KMS-11 (cell line): Measurements from ENCODE around the gene CHTF18.
"Not testable (repeated sequence)": the region's sequence is repeated elsewhere in the genome, so short reads cannot be mapped to it uniquely, and the experiment has no call there.

Source experiments
- H2AFZ ChIP-seq: fragments of 200-600 bp; sonication (generic); 2 replicates; pipeline ENCODE4 v1.6.1; 2016; ENCODE audit warnings: antibody characterized with exemption, mixed run types, low read depth
- H3K27ac ChIP-seq: fragments of 200-600 bp; sonication (generic); 2 replicates; pipeline ENCODE4 v1.6.1; 2016; ENCODE audit warnings: mild to moderate bottlenecking, mixed run types
- H3K27me3 ChIP-seq: fragments of 200-600 bp; sonication (generic); 2 replicates; pipeline ENCODE4 v1.6.1; 2017; ENCODE audit warnings: mild to moderate bottlenecking, low read depth, mixed run types, moderate library complexity; ENCODE audit not compliant: insufficient read depth
- H3K36me3 ChIP-seq: fragments of 200-600 bp; sonication (generic); 2 replicates; pipeline ENCODE4 v1.6.1; 2017; ENCODE audit warnings: mild to moderate bottlenecking, mixed run types; ENCODE audit not compliant: insufficient read depth
- H3K4me1 ChIP-seq: fragments of 200-600 bp; sonication (generic); 2 replicates; pipeline ENCODE4 v1.6.1; 2016; ENCODE audit warnings: mild to moderate bottlenecking, low read depth, mixed run types; ENCODE audit not compliant: poor library complexity, severe bottlenecking
- H3K4me2 ChIP-seq: fragments of 200-600 bp; sonication (generic); 2 replicates; pipeline ENCODE4 v1.7.0; 2016; ENCODE audit warnings: mild to moderate bottlenecking, mixed run types
- H3K4me3 ChIP-seq: fragments of 200-600 bp; sonication (generic); IDR thresholded peaks from 2 replicates; pipeline ENCODE4 v1.6.1; 2017; ENCODE audit warnings: low read depth, low read length, mixed read lengths; ENCODE audit not compliant: insufficient read depth
- H3K79me2 ChIP-seq: fragments of 200-600 bp; sonication (generic); 2 replicates; pipeline ENCODE4 v1.6.1; 2016; ENCODE audit warnings: low read depth, mixed run types; ENCODE audit not compliant: insufficient read depth
- H3K9ac ChIP-seq: fragments of 200-600 bp; sonication (generic); 2 replicates; pipeline ENCODE4 v1.6.1; 2016; ENCODE audit warnings: mild to moderate bottlenecking, mixed run types
- H4K20me1 ChIP-seq: fragments of 200-600 bp; sonication (generic); 2 replicates; pipeline ENCODE4 v1.6.1; 2016; ENCODE audit warnings: mild to moderate bottlenecking, mixed run types; ENCODE audit not compliant: insufficient read depth
- TF ChIP-seq, protein P1 (sequence below): fragments of 200-600 bp; sonication (generic); conservative IDR thresholded peaks from 2 replicates; pipeline ENCODE4 v1.6.1; 2017; ENCODE audit warnings: low read depth, mild to moderate bottlenecking, antibody characterized with exemption, low read length, moderate library complexity, mixed read lengths

The CHTF18 gene

DNA sequence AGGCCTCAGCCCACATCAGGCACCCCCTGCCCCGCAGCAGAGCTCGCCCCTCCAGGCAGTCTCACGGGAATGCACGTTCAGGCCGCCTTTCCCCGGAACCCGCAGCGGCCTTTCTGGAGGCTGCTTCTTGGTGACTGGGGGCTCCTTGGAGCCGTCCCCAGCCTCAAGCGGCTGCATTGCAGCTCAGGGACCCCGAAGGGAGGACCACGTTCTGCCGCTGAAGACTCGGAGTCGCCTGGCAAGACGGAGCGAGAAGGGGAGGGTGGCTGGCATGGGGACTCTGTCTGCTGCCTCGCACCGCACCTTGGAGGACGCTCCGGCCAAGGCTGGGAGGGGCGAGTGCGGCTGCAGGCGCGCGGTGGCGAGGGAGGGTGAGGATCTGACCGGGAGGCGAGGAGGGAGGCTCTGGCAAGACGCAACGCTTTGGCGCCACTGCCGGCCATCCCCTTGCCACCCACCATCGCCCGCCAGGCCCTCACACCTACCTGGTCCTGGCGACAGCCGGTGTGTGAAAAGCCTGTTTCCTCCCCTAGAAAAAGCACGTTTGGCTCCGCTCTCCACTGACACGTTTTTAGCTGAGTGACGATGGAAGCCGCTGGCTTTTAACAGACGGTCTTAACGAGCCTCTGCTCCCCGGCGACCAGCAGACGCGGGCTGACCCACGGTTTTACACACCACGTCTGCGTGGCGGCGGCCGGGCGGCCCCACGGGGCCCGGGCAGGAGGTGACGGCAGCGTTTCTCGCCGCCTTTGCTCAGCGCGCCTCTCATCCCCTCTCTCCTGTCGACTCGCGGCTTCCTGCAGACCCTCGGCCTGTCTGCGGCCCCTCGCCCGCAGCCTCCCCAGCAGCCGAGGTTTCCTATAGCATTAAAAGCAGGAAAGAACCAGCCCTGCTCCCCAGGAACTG, 28.8 kb downstream of the CHTF18 start:
- Histone ChIP-seq H3K36me3 (no peaks in the 10 kb centered on the region), H3K79me2 (no peaks in the 10 kb centered on the region), H3K27me3 (peaks cover 95% of the 10 kb centered on the region), H3K4me2 (no peak overlapping the region), H4K20me1 (no peaks in the 10 kb centered on the region), H3K27ac (no peak overlapping the region), H2AFZ (no peak overlapping the region), H3K4me1 (no peaks in the 10 kb centered on the region), H3K4me3 (no peak overlapping the region), H3K9ac (no peak overlapping the region)
- TF ChIP-seq, protein P1, sequence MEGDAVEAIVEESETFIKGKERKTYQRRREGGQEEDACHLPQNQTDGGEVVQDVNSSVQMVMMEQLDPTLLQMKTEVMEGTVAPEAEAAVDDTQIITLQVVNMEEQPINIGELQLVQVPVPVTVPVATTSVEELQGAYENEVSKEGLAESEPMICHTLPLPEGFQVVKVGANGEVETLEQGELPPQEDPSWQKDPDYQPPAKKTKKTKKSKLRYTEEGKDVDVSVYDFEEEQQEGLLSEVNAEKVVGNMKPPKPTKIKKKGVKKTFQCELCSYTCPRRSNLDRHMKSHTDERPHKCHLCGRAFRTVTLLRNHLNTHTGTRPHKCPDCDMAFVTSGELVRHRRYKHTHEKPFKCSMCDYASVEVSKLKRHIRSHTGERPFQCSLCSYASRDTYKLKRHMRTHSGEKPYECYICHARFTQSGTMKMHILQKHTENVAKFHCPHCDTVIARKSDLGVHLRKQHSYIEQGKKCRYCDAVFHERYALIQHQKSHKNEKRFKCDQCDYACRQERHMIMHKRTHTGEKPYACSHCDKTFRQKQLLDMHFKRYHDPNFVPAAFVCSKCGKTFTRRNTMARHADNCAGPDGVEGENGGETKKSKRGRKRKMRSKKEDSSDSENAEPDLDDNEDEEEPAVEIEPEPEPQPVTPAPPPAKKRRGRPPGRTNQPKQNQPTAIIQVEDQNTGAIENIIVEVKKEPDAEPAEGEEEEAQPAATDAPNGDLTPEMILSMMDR = no peak

DNA sequence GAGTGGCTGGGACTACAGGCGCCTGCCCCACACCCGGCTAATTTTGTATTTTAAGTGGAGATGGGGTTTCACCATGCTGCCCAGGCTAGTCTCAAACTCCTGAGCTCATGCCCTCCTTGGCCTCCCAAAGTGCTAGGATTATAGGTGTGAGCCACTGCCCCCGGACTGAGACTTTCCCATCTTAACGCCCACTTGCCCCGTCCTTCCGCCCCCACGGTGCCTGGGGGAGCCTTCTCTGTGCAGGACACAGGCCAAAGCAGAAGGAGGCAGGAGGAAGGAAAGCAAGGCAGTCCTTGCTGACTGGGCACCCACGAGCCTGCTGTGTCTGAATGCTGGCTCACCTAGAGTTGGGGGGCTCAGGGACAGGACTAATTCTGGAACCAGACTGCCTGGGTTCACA, 29.7 kb downstream of the CHTF18 start:
- H3K36me3 ChIP-seq = no peaks in the 10 kb centered on the region
- H3K27me3 ChIP-seq = peaks cover 95% of the 10 kb centered on the region
- TF ChIP-seq, protein P1 = no peak
- H3K4me1 ChIP-seq = no peaks in the 10 kb centered on the region
- H2AFZ ChIP-seq = no peak overlapping the region
- no peak overlapping the region for H3K4me3 ChIP-seq
- no peaks in the 10 kb centered on the region for H4K20me1 ChIP-seq
- H3K9ac ChIP-seq = no peak overlapping the region
- no peak overlapping the region for H3K27ac ChIP-seq
- no peak overlapping the region for H3K4me2 ChIP-seq
- no peaks in the 10 kb centered on the region for H3K79me2 ChIP-seq

DNA sequence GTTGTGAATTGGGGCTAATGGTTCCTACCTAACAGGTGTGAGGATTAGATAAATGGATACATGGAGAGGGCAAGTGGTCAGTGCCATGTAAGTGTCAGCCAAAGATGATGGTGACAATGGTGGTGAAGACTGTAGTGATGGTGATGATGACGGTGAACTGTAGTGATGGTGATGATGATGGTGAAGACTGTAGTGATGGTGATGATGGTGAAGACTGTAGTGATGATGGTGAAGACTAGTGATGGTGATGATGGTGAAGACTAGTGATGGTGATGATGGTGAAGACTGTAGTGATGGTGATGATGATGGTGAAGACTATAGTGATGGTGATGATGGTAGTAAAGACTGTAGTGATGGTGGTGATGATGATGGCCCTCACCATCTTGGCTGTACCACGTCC, 30.2 kb downstream of the CHTF18 start:
- Histone ChIP-seq H4K20me1 (no peaks in the 10 kb centered on the region), H3K4me1 (no peaks in the 10 kb centered on the region), H3K9ac (no peak overlapping the region), H3K4me3 (no peak overlapping the region), H2AFZ (no peak overlapping the region), H3K4me2 (no peak overlapping the region), H3K36me3 (no peaks in the 10 kb centered on the region), H3K27ac (no peak overlapping the region), H3K27me3 (peaks cover 95% of the 10 kb centered on the region), H3K79me2 (no peaks in the 10 kb centered on the region)
- TF ChIP-seq, protein P1 = no peak

DNA sequence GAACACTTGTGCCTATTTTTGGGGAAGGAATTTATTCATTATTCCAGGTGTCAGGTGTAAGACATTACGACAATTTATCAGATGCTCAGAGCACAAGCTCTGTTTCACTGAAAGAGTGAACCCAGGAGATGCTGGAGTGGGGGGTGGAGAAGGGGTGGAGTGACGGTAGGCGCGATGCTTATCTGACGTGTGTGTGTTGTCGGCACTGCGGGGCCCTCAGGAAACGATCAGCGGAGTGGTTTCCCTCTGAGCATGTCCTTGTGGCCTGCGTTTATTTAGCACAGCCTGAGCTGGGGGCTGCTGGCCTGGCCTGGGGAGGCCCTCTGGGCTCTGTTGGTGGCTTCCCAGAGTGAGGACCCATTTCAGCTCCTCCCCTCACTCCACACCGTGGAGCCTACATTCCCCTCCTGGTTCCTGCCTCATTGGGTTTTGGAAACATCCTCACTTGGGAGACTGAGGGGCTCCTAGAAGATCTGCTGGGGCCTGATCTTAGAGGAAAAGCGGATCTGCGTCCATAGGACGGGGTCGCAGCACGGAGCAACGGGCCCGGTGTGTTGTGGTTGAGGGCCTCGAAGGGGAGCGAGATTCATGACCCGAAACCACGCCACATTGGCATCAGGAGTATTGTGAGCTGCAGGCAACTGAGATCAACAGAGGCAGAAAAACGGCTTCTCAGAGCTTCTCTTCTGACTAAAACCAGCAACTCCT, 31.1 kb downstream of the CHTF18 start:
- TF ChIP-seq, protein P1 = no peak
- no peak overlapping the region for H3K4me3 ChIP-seq
- no peaks in the 10 kb centered on the region for H3K79me2 ChIP-seq
- H3K4me1 ChIP-seq = no peaks in the 10 kb centered on the region
- no peaks in the 10 kb centered on the region for H4K20me1 ChIP-seq
- no peak overlapping the region for H3K9ac ChIP-seq
- no peak overlapping the region for H3K4me2 ChIP-seq
- H3K36me3 ChIP-seq = no peaks in the 10 kb centered on the region
- H2AFZ ChIP-seq = no peak overlapping the region
- H3K27ac ChIP-seq = no peak overlapping the region
- peaks cover 95% of the 10 kb centered on the region for H3K27me3 ChIP-seq

DNA sequence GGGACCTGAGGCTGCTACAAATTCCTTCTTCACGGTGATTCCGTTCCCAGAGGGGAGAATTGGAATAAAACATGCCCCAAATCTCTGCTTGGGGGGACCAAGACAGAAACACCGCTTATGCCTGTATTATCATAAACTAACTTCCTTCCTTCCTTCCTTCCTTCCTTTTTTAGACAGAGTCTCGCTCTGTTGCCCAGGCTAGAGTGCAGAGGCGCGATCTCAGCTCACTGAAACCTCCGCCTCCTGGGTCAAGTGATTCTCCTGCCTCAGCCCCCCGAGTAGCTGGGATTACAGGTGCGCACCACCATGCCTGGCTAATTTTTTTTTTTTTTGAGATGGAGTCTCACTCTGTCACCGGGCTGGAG, 31.6 kb downstream of the CHTF18 start:
- H3K4me3 ChIP-seq, H3K27ac ChIP-seq, H3K36me3 ChIP-seq, H4K20me1 ChIP-seq, H3K79me2 ChIP-seq, H3K4me2 ChIP-seq, H3K9ac ChIP-seq, H2AFZ ChIP-seq, H3K4me1 ChIP-seq: not testable (repeated sequence)
- peaks cover 95% of the 10 kb centered on the region for H3K27me3 ChIP-seq
